Measurements from ENCODE around the gene OXCT2.
"Not testable (repeated sequence)": the region's sequence is repeated elsewhere in the genome, so short reads cannot be mapped to it uniquely, and the experiment has no call there.

Gene OXCT2

GRCh38 chr1:39771022-39771532 is at the start of gene OXCT2:
Gene OXCT2 (minus strand): TSS chr1:39771348. CDS start chr1:39771255, 93 bp downstream.
- DNase-seq (ENCODE audit: low read depth in 2 of 2): not testable (repeated sequence)

- no peak for DNase-seq (ENCODE audit: low read depth in 2 of 2)
Observed at GRCh38 chr1:39819091-39819812, 48.1 kb upstream of the OXCT2 start.

DNA sequence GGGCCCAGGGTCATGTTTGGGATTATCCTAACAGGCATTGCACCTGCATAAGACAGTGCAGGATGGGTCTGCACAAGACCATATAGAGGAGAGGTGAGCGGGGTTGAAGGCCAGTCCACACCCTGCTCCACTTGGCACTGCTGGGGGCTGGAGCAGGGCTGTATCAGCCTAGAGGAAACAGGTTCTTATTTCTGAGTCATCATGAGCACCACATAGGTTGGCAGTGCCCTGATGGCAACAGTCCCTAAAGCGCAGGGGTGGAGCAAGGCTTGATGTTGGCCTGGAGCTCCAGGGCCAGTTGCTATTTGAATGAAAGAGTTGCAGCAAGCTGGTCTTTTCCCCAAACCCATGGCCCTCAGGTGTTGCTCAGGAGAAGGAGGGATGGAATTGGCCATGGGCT is 47.3 kb upstream of the OXCT2 start:
- DNase-seq (ENCODE audit: low read depth in 2 of 2): no peak

DNA sequence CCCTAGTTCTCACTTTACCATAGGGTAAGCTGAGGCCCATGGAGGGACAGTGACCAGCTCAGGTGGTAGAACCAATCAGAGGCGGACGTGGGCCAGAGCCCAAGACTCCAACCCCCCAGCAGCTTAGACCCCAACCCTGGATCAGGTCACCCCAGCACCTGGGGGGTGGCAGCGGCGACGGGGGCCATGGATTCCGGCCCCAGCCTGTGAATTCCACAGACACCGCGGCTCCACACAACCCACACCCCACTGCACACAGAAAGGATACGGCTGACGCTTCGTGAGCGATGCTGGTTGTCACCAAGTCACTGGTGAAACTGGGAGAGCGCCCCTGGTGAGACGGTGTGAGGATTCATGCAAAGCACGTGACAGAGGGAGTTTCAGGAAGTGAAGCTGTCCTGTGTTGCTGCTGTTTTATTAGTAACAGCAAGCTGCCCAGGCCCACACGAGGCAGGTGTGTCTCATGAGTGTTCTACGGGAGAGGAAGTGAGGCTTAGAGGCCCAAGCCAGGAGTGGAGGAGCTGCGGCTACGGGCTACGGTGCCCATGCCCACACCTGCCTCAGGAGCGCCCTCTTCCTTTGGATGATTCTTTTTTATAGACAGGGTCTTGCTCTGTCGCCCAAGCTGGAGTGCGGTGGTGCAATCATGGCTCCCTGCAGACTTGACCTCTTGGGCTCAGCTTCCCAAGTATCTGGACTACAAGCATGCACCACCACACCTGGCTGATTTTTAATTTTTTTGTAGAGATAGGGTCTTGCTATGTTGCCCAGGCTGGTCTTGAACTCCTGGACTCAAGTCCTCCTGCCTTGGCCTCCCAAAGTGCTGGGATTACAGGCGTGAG is 46.2 kb upstream of the OXCT2 start:
- DNase-seq (ENCODE audit: low read depth in 2 of 2): peak in 1 of 2 donors; percentile 33

GRCh38 chr1:39816415-39817090 is 45.4 kb upstream of the OXCT2 start:
- DNase-seq (ENCODE audit: low read depth in 2 of 2): peak in 1 of 2 donors; percentile 41

DNA sequence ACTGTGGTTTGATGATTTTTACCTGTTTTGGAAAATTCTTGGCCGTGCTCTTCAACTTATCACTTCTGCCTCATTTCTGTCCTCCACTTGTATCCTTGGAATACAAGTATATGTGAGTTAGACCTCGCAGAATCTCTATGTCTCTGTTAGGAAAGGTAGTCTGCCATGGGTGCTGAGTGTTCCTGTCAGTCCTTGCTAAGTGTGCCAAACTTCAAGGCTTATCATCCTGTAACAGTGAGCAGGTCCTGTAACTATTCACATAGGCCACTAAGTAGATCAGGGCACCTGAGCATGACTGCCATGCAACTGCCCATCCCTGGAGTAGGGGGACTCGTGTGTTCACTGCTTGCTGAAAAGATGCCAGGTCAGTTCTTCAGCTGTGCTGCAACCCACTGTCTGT is 41.8 kb upstream of the OXCT2 start:
- no peak for DNase-seq (ENCODE audit: low read depth in 2 of 2)

DNA sequence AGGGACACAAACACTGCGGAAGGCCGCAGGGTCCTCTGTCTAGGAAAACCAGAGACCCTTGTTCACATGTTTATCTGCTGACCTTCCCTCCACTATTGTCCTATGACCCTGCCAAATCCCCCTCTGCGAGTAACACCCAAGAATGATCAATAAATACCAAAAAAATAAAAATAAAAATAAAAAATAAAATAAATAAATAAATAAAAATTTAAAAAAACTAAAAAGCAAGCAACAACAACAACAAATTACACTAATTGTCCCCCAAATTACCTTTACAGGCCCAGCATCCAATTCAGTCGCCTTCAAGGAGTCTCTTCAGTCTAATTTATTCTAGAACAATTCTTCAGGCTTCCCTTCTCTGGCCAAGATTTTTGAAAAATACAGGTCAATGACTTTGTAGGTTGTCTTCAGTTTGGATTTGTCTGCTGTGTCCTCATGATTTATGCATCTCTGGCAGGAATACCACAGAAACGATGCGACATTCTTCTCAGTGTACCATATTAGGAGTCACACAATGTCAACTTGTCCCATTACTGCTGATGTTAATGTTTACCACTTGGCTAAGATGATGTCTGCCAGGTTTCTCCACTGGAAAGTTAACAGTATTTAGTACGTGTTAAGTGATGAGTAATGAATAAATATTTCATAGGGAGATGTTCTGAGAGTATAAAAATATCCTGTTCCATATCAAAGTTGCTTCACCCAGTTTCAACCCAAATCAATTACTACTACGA is 37.8 kb upstream of the OXCT2 start:
- no peak for DNase-seq (ENCODE audit: low read depth in 2 of 2)

DNA sequence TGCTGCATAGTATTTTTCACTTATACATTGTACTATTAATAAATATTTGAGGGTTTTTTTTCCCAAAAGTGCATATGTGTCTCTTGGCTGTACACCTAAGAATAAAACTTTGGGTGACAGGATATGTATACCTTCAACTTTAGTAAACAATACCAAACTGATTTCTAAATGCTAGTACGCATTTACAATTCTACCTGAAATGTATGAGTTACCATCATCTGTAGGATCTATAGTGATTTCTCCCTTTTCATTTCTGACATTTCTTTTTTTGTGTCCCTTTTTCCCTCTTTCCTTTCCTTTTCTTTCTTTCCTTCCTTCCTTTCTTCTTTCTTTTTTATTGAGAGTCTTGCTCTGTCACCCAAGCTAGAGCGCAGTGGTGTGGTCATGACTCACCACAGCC is 34.2 kb upstream of the OXCT2 start:
- no peak for DNase-seq (ENCODE audit: low read depth in 2 of 2)

GRCh38 chr1:39802496-39803260 is 31.5 kb upstream of the OXCT2 start:
- no peak for DNase-seq (ENCODE audit: low read depth in 2 of 2)

DNA sequence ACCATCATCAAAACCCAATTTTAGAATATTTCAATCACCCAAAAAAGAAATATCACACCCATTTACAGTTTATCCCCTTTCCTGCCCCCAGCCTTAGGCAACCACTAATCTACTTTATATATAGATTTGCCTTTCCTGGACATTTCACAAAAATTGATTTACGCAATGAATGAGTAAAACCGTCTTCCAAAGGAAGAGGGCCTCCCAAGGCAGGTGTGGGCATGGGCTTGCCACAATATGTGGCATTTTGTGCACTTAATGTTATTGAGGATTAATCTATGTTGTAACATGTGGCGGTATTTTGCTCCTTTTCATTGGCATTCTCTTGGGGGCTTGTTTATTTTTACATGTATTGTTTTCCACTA is 29.3 kb upstream of the OXCT2 start:
- no peak for DNase-seq (ENCODE audit: low read depth in 2 of 2)

GRCh38 chr1:39799770-39800470 is 28.8 kb upstream of the OXCT2 start:
- peak; percentile 39 to 42 for DNase-seq (ENCODE audit: low read depth in 2 of 2)

GRCh38 chr1:39798859-39799769 is 28.0 kb upstream of the OXCT2 start:
- peak; percentile 76 to 84 for DNase-seq (ENCODE audit: low read depth in 2 of 2)

- DNase-seq (ENCODE audit: low read depth in 2 of 2): no peak
Observed at GRCh38 chr1:39795651-39796050, 24.5 kb upstream of the OXCT2 start.

GRCh38 chr1:39791838-39792237 is 20.7 kb upstream of the OXCT2 start:
- no peak for DNase-seq (ENCODE audit: low read depth in 2 of 2)

DNA sequence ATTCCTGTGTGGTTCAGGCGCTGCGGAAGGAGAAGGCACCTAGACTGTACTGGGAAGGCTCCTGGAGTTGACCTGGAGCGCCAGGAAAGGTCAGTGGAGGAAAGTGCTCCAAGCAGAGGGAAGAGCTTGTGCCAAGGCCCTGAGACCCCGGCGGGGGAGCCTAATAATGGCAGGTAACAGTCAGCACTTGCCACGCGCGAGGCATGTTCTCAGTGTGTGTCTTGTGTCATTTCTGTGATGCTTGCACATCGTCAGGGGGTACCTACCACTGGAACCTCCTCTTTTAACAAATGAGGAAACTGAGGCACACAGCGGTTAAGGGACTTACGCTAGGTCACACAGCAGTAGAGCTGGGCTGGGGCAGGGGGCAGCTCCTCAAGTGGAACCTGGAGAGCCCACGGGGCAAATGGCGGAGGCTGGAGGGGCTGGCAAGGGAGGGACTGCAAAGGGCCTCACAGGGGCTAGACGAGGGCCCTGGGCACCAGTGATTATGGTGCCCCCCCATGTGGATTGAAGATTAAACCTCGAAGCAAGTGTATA is 18.5 kb upstream of the OXCT2 start:
- DNase-seq (ENCODE audit: low read depth in 2 of 2): no peak

DNA sequence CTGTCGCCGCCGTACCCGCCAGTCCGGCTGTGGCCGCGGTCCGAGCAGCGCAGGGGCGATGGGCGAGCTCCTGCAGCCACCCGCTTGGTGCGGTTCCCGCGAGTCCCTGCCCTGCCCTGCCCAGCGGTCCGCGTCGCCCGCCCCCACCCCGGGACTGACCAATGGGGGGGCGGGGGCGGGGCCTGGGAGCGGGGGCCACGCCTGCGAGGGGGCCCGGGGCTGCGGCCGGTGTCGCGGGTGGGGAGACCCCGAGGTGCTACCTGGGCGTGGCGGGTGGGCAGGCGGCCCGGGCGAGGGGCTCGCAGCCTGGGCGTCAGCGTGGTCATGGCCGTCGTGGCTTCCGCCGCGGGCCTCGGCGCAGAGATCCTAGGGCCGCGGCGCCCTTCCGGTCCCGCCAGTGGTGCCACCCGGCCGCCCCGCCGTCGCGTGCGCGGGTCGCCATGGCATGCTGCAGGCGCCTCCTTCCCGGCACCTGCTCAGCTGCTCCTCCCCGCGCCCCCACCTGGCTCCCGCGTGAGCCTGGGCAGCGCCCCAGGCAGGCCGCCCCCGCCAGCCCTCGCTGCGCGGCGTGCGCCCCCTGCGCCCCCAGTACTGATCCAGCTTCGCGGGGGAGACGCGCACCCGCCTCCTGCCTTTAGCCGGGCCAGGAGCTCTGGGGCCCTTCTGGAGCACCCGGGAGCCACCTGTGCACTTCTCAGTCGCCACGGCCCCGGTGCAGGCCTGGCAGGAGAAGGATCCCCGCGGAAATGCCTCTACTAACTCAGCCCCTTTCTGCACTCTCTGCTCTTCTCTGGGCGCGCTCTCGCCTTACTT is 17.8 kb upstream of the OXCT2 start, which contains the start of gene BMP8B:
Gene BMP8B, minus strand, starts transcription at position 108 of the 813 bp plus-strand sequence. CDS start 380 bp downstream, outside the sequence.
- DNase-seq (ENCODE audit: low read depth in 2 of 2): peak in 1 of 2 donors; percentile 4

DNA sequence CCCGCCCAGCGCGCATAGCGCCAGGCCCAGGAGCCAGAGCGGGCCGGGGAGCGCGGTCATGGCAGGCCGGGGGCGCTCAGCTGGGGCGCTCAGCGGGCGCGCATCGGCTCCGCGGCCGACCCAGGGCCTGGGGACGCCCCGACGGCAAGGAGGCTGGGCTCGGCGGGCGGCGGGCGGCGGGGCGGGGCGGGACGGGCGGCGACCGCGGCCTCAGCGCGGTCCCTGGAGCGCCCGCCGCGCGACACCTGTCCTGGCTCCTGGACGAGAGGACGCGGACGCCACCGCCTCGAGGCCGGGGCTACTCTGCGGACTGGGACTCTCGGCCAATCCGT is 17.2 kb upstream of the OXCT2 start:
- DNase-seq (ENCODE audit: low read depth in 2 of 2): no peak

DNA sequence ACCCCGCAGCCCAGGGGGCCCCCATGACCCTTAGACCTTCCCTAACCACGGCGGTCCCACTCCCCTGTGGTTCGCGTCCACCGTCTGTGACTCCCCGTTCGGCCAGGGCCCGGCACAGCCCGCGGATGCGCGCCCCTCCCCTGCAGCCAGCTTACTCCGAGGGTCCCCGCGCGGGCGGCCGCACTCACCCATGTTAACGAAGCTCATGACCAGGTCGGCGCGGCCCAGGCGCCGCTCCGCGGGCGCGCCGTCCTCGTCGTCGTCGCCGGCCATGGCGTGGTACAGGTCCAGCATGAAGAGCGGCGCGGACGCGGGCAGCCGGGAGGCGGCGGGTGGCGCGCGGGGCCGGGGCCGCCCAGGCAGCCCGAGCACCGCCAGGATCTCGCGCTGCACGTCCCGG is 16.8 kb upstream of the OXCT2 start:
- not testable (repeated sequence) for DNase-seq (ENCODE audit: low read depth in 2 of 2)

Measured in activated CD8-positive, alpha-beta memory T cell treated with anti-CD3 and anti-CD28 coated beads for 4 hours (primary cell).